Mononuclear cell (primary cell): ENCODE data around the gene ZNF423. TPM values are rescaled to one million over a fixed set of nuclear protein-coding genes. Genes with fewer than 3 reads are reported as not detected.

Experiments used
- H3K27me3 ChIP-seq: 2 replicates; pipeline ENCODE4 v1.6.0; 2011; ENCODE audit warnings: low read length, control low read depth; ENCODE audit not compliant: insufficient read depth
- H3K4me1 ChIP-seq: 2 replicates; pipeline ENCODE4 v1.5.1; 2011; ENCODE audit warnings: mild to moderate bottlenecking, low read length, control low read depth; ENCODE audit not compliant: insufficient read depth
- H3K4me3 ChIP-seq: 2 replicates; pipeline ENCODE4 v1.5.1; 2011; ENCODE audit warnings: mild to moderate bottlenecking, low read length, moderate library complexity
- H3K9me3 ChIP-seq: 2 replicates; pipeline ENCODE4 v1.5.1; 2011; ENCODE audit warnings: low read depth, mild to moderate bottlenecking, control low read depth, low read length
- total RNA-seq: library from RNA; depleted of rRNA; stranded (reverse); fragments of >200 nt; gene quantifications from one replicate; pipeline ENCODE4 v1.2.3, GENCODE V29; 2012

The ZNF423 gene
- total RNA-seq, 1 donor = under 0.01 TPM

GRCh38 chr16:49858200-49859124 lies 2.5 kb upstream of the ZNF423 start:
- peaks cover 23% of the 10 kb centered on the region for H3K4me1 ChIP-seq
- no peaks in the 10 kb centered on the region for H3K9me3 ChIP-seq
- peaks cover 39% of the 10 kb centered on the region for H3K27me3 ChIP-seq
- no peak overlapping the region for H3K4me3 ChIP-seq

GRCh38 chr16:49857423-49858181 lies 1.7 kb upstream of the ZNF423 start:
- H3K9me3 ChIP-seq = no peaks in the 10 kb centered on the region
- H3K4me1 ChIP-seq = peaks cover 23% of the 10 kb centered on the region
- peaks cover 44% of the 10 kb centered on the region for H3K27me3 ChIP-seq
- no peak overlapping the region for H3K4me3 ChIP-seq

- Histone ChIP-seq H3K4me1 (peaks cover 23% of the 10 kb centered on the region), H3K9me3 (no peaks in the 10 kb centered on the region), H3K27me3 (peaks cover 47% of the 10 kb centered on the region), H3K4me3 (no peak overlapping the region)
Measured at GRCh38 chr16:49856672-49857330, 889 bp upstream of the ZNF423 start.

GRCh38 chr16:49855280-49855821 lies 561 bp downstream of the ZNF423 start:
- no peaks in the 10 kb centered on the region for H3K9me3 ChIP-seq
- peak overlapping the region; percentile 19 for H3K4me3 ChIP-seq
- H3K27me3 ChIP-seq = peaks cover 44% of the 10 kb centered on the region
- H3K4me1 ChIP-seq = peaks cover 23% of the 10 kb centered on the region

- peak overlapping the region; percentile 18 for H3K4me3 ChIP-seq
Measured at GRCh38 chr16:49854796-49855203, 1.1 kb downstream of the ZNF423 start.

GRCh38 chr16:49854188-49854795 lies 1.6 kb downstream of the ZNF423 start:
- Histone ChIP-seq H3K27me3 (peaks cover 35% of the 10 kb centered on the region), H3K4me3 (no peak overlapping the region), H3K4me1 (peaks cover 22% of the 10 kb centered on the region)

More at GRCh38 chr16:49854796-49855203, 1.1 kb downstream of the ZNF423 start:
- Histone ChIP-seq H3K4me1 (peaks cover 23% of the 10 kb centered on the region), H3K9me3 (no peaks in the 10 kb centered on the region), H3K27me3 (peaks cover 40% of the 10 kb centered on the region)

GRCh38 chr16:49852279-49852678 lies 3.6 kb downstream of the ZNF423 start:
- Histone ChIP-seq H3K4me1 (peaks cover 8% of the 10 kb centered on the region), H3K9me3 (no peaks in the 10 kb centered on the region), H3K27me3 (peaks cover 18% of the 10 kb centered on the region), H3K4me3 (no peak overlapping the region)

More at GRCh38 chr16:49854188-49854795, 1.6 kb downstream of the ZNF423 start:
- H3K9me3 ChIP-seq = no peaks in the 10 kb centered on the region

- H3K9me3 ChIP-seq = no peaks in the 10 kb centered on the region
- H3K4me1 ChIP-seq = peaks cover 8% of the 10 kb centered on the region
- H3K4me3 ChIP-seq = no peak overlapping the region
- H3K27me3 ChIP-seq = peaks cover 18% of the 10 kb centered on the region
Measured at GRCh38 chr16:49851468-49851787, 4.5 kb downstream of the ZNF423 start.

GRCh38 chr16:49850558-49851467 lies 5.1 kb downstream of the ZNF423 start:
- Histone ChIP-seq H3K9me3 (no peaks in the 10 kb centered on the region), H3K27me3 (peaks cover 18% of the 10 kb centered on the region), H3K4me3 (no peak overlapping the region), H3K4me1 (peaks cover 4% of the 10 kb centered on the region)

GRCh38 chr16:49849754-49850108 lies 6.2 kb downstream of the ZNF423 start:
- Histone ChIP-seq H3K9me3 (no peaks in the 10 kb centered on the region), H3K4me1 (peaks cover 4% of the 10 kb centered on the region), H3K4me3 (no peak overlapping the region), H3K27me3 (peaks cover 18% of the 10 kb centered on the region)

- Histone ChIP-seq H3K4me3 (no peak overlapping the region), H3K4me1 (no peaks in the 10 kb centered on the region), H3K9me3 (no peaks in the 10 kb centered on the region), H3K27me3 (peaks cover 14% of the 10 kb centered on the region)
Measured at GRCh38 chr16:49849037-49849753, 6.7 kb downstream of the ZNF423 start.

- H3K9me3 ChIP-seq = no peaks in the 10 kb centered on the region
- H3K4me3 ChIP-seq = no peak overlapping the region
- no peaks in the 10 kb centered on the region for H3K4me1 ChIP-seq
- peaks cover 8% of the 10 kb centered on the region for H3K27me3 ChIP-seq
Measured at GRCh38 chr16:49848530-49848929, 7.4 kb downstream of the ZNF423 start.

- Histone ChIP-seq H3K4me1 (no peaks in the 10 kb centered on the region), H3K27me3 (no peaks in the 10 kb centered on the region), H3K4me3 (no peak overlapping the region), H3K9me3 (no peaks in the 10 kb centered on the region)
Measured at GRCh38 chr16:49846800-49847199, 9.1 kb downstream of the ZNF423 start.
